Gastrocnemius medialis (tissue), 4 donors: ENCODE results near the gene KIR3DL1. TPM values are rescaled to one million over a fixed set of nuclear protein-coding genes. Genes with fewer than 3 reads are reported as not detected.
"Not testable (repeated sequence)": the region's sequence is repeated elsewhere in the genome, so short reads cannot be mapped to it uniquely, and the experiment has no call there.

ENCODE experiments used
- ATAC-seq, 2 donors: fragments of 150-250 bp; one replicate each; pipeline ENCODE4 v1.9.1; 2016
- DNase-seq, 2 donors: peaks; one replicate each; pipeline ENCODE4 v3.0.0-alpha.2; 2019
- H3K27ac ChIP-seq, 4 donors: fragments of 200-600 bp; sonication (generic); 1 replicate in 1 of 4; 2 replicates in 3 of 4; pipeline ENCODE4 v1.5.1; 2016 to 2018; ENCODE audit warnings: mild to moderate bottlenecking in 2 of 4, moderate library complexity in 1 of 4
- H3K27me3 ChIP-seq, 3 donors: fragments of 200-600 bp; sonication (generic) in 2 of 3; 1 replicate in 1 of 3; 2 replicates in 2 of 3; pipeline versions ENCODE4 v1.5.1 to v1.6.0; 2016 to 2019; ENCODE audit warnings: mild to moderate bottlenecking in 1 of 3, moderate library complexity in 1 of 3
- H3K36me3 ChIP-seq, 2 donors: fragments of 200-600 bp; sonication (generic) in 1 of 2; one replicate each; pipeline ENCODE4 v1.5.1; 2017 to 2018
- H3K4me1 ChIP-seq, 2 donors: fragments of 200-600 bp; sonication (generic) in 1 of 2; one replicate each; pipeline ENCODE4 v1.5.1; 2016 to 2017; ENCODE audit warnings: mild to moderate bottlenecking in 2 of 2
- H3K4me3 ChIP-seq, 4 donors: fragments of 200-600 bp; sonication (generic) in 3 of 4; 1 replicate in 1 of 4; 2 replicates in 3 of 4; pipeline ENCODE4 v1.5.1; 2016 to 2019; ENCODE audit warnings: mild to moderate bottlenecking in 2 of 4
- H3K9me3 ChIP-seq, 3 donors: fragments of 200-600 bp; sonication (generic) in 2 of 3; 1 replicate in 1 of 3; 2 replicates in 2 of 3; pipeline ENCODE4 v1.5.1; 2016 to 2019
- in situ Hi-C, 4 donors: fragments of 200-750 bp; cut with MboI; loops; one replicate each; pipeline versions ENCODE4 v1.15.0 to v1.8.0; 2017; ENCODE audit warnings: low sequenced_read_pairs in 4 of 4
- intact Hi-C: fragments of 100-400 bp; cut with DNase I; formaldehyde crosslinking; loops from one replicate; pipeline ENCODE4 v1.15.1; 2023; ENCODE audit warnings: low total_unique reads
- total RNA-seq, 4 donors: library from RNA; depleted of rRNA; stranded (reverse); fragments of >200 nt; gene quantifications; one replicate each; pipeline versions ENCODE4 v1.1.0 to v1.2.3, GENCODE V29; 2016

KIR3DL1 gene
- total RNA-seq: under 1 TPM in 1 of 4 donors, not detected in 3; 0.36 TPM

- in situ Hi-C loops, H3K9me3 ChIP-seq, ATAC-seq: not testable (repeated sequence)
Measured at GRCh38 chr19:54816251-54816650, at the start of gene KIR3DL1. TSS of gene KIR3DL1 (plus strand) at chr19:54816468.

GRCh38 chr19:54769646-54770045, 46.6 kb upstream of the KIR3DL1 start, which contains the start of gene KIR2DL1:
TSS of gene KIR2DL1 (plus strand) at chr19:54769793. CDS start at chr19:54769851, 58 bp downstream.
- H3K4me3 ChIP-seq, in situ Hi-C loops, H3K27ac ChIP-seq, H3K36me3 ChIP-seq, H3K4me1 ChIP-seq, H3K9me3 ChIP-seq, H3K27me3 ChIP-seq, ATAC-seq, DNase-seq: not testable (repeated sequence)
- intact Hi-C loops: loop anchor here (10.0 kb wide), 1 partner anchor 75 kb away; no protein-coding TSS in a partner anchor

More at GRCh38 chr19:54816251-54816650, at the start of gene KIR3DL1:
- H3K4me3 ChIP-seq, H3K36me3 ChIP-seq, DNase-seq, intact Hi-C loops, H3K27ac ChIP-seq, H3K4me1 ChIP-seq, H3K27me3 ChIP-seq: not testable (repeated sequence)

- intact Hi-C loops: loop anchor here (10.0 kb wide), 1 partner anchor 74 kb away; no protein-coding TSS in a partner anchor
Measured at GRCh38 chr19:54770511-54770910, 45.8 kb upstream of the KIR3DL1 start.

GRCh38 chr19:54771018-54771960, 45.0 kb upstream of the KIR3DL1 start:
- H3K36me3 ChIP-seq, H3K27ac ChIP-seq, in situ Hi-C loops, ATAC-seq, DNase-seq, H3K9me3 ChIP-seq, H3K27me3 ChIP-seq, H3K4me1 ChIP-seq, H3K4me3 ChIP-seq: not testable (repeated sequence)
- intact Hi-C loops: loop anchor here (10.0 kb wide), 1 partner anchor 74 kb away; no protein-coding TSS in a partner anchor

More at GRCh38 chr19:54770511-54770910, 45.8 kb upstream of the KIR3DL1 start:
- H3K4me1 ChIP-seq, in situ Hi-C loops, ATAC-seq, H3K9me3 ChIP-seq, H3K4me3 ChIP-seq, DNase-seq, H3K36me3 ChIP-seq, H3K27me3 ChIP-seq, H3K27ac ChIP-seq: not testable (repeated sequence)

- H3K27ac ChIP-seq, H3K4me1 ChIP-seq, H3K9me3 ChIP-seq, ATAC-seq, H3K36me3 ChIP-seq, H3K27me3 ChIP-seq, DNase-seq, in situ Hi-C loops, H3K4me3 ChIP-seq: not testable (repeated sequence)
- intact Hi-C loops: loop anchor here (10.0 kb wide), 1 partner anchor 72 kb away; no protein-coding TSS in a partner anchor
Measured at GRCh38 chr19:54772666-54773065, 43.6 kb upstream of the KIR3DL1 start.

GRCh38 chr19:54775095-54775815, 41.0 kb upstream of the KIR3DL1 start:
- H3K4me1 ChIP-seq, H3K36me3 ChIP-seq, ATAC-seq, in situ Hi-C loops, DNase-seq, H3K27me3 ChIP-seq, H3K27ac ChIP-seq, H3K9me3 ChIP-seq, H3K4me3 ChIP-seq: not testable (repeated sequence)
- intact Hi-C loops: loop anchor here (10.0 kb wide), 1 partner anchor 70 kb away; no protein-coding TSS in a partner anchor

GRCh38 chr19:54775830-54776229, 40.4 kb upstream of the KIR3DL1 start:
- H3K4me3 ChIP-seq, DNase-seq, H3K4me1 ChIP-seq, H3K36me3 ChIP-seq, in situ Hi-C loops, H3K9me3 ChIP-seq, H3K27ac ChIP-seq, H3K27me3 ChIP-seq, ATAC-seq: not testable (repeated sequence)
- intact Hi-C loops: loop anchor here (10.0 kb wide), 1 partner anchor 69 kb away; no protein-coding TSS in a partner anchor

- ATAC-seq, in situ Hi-C loops: not testable (repeated sequence)
Measured at GRCh38 chr19:54777851-54778250, 38.4 kb upstream of the KIR3DL1 start.

GRCh38 chr19:54778896-54779295, 37.4 kb upstream of the KIR3DL1 start:
- DNase-seq, in situ Hi-C loops, H3K27ac ChIP-seq, H3K9me3 ChIP-seq, H3K4me1 ChIP-seq, H3K36me3 ChIP-seq, H3K27me3 ChIP-seq, ATAC-seq, H3K4me3 ChIP-seq: not testable (repeated sequence)
- intact Hi-C loops: loop anchor here (10.0 kb wide), 1 partner anchor 66 kb away; no protein-coding TSS in a partner anchor

More at GRCh38 chr19:54777851-54778250, 38.4 kb upstream of the KIR3DL1 start:
- H3K4me3 ChIP-seq, H3K4me1 ChIP-seq, H3K36me3 ChIP-seq, DNase-seq, H3K9me3 ChIP-seq, H3K27ac ChIP-seq, H3K27me3 ChIP-seq: not testable (repeated sequence)
- intact Hi-C loops: loop anchor here (10.0 kb wide), 1 partner anchor 67 kb away; no protein-coding TSS in a partner anchor

- H3K27me3 ChIP-seq, H3K36me3 ChIP-seq, H3K27ac ChIP-seq, in situ Hi-C loops, ATAC-seq, H3K9me3 ChIP-seq, intact Hi-C loops, H3K4me1 ChIP-seq, DNase-seq, H3K4me3 ChIP-seq: not testable (repeated sequence)
Measured at GRCh38 chr19:54782916-54783315, 33.4 kb upstream of the KIR3DL1 start.

GRCh38 chr19:54786091-54786723, 30.1 kb upstream of the KIR3DL1 start:
- H3K27ac ChIP-seq, H3K4me1 ChIP-seq, ATAC-seq, intact Hi-C loops, H3K36me3 ChIP-seq, in situ Hi-C loops, H3K27me3 ChIP-seq, DNase-seq, H3K9me3 ChIP-seq, H3K4me3 ChIP-seq: not testable (repeated sequence)
